OCI-LY1 (cell line): ENCODE measurements around the gene DIAPH3.

Source experiments
- H2AFZ ChIP-seq: fragments of 200-600 bp; sonication (generic), shearing (Covaris generic); 2 replicates; pipeline ENCODE4 v1.6.0; 2014; ENCODE audit warnings: antibody characterized with exemption, mild to moderate bottlenecking, low read length
- H3F3A ChIP-seq: fragments of 200-600 bp; sonication (generic), shearing (Covaris generic); 2 replicates; pipeline ENCODE4 v1.6.0; 2014; ENCODE audit warnings: mild to moderate bottlenecking, antibody characterized with exemption, low read length, moderate library complexity; ENCODE audit not compliant: insufficient read depth
- H3K27ac ChIP-seq: fragments of 200-600 bp; sonication (generic); 2 replicates; pipeline ENCODE4 v1.5.1; 2014; ENCODE audit warnings: low read length, mixed run types, mild to moderate bottlenecking, low read depth; ENCODE audit not compliant: poor library complexity, severe bottlenecking
- H3K27me3 ChIP-seq: fragments of 200-600 bp; sonication (generic); 2 replicates; pipeline ENCODE4 v1.6.0; 2014; ENCODE audit warnings: antibody characterized with exemption, mild to moderate bottlenecking, low read length, moderate library complexity; ENCODE audit not compliant: insufficient read depth
- H3K36me3 ChIP-seq: fragments of 200-600 bp; sonication (generic); 2 replicates; pipeline ENCODE4 v1.6.1; 2014; ENCODE audit warnings: mild to moderate bottlenecking, antibody characterized with exemption, low read length, moderate library complexity, mixed read lengths; ENCODE audit not compliant: insufficient read depth
- H3K4me1 ChIP-seq: fragments of 200-600 bp; sonication (generic); 2 replicates; pipeline ENCODE4 v1.5.1; 2014; ENCODE audit warnings: mild to moderate bottlenecking, low read length, moderate library complexity; ENCODE audit not compliant: insufficient read depth, severe bottlenecking
- H3K4me2 ChIP-seq: fragments of 200-600 bp; sonication (generic), shearing (Covaris generic); 2 replicates; pipeline ENCODE4 v1.6.1; 2014; ENCODE audit warnings: low read length
- H3K4me3 ChIP-seq: fragments of 200-600 bp; sonication (generic); 2 replicates; pipeline ENCODE4 v1.5.1; 2014; ENCODE audit warnings: low read length, low read depth, mild to moderate bottlenecking, mixed read lengths; ENCODE audit not compliant: poor library complexity, severe bottlenecking
- H3K79me2 ChIP-seq: fragments of 200-600 bp; shearing (Covaris generic); 2 replicates; pipeline ENCODE4 v1.6.1; 2016; ENCODE audit warnings: mixed run types, low read length, mixed read lengths; ENCODE audit not compliant: insufficient read depth
- H3K9ac ChIP-seq: fragments of 200-600 bp; sonication (generic), shearing (Covaris generic); 2 replicates; pipeline ENCODE4 v1.6.1; 2014; ENCODE audit warnings: mild to moderate bottlenecking, low read length, mixed read lengths
- H3K9me2 ChIP-seq: fragments of 200-600 bp; sonication (generic), shearing (Covaris generic); 2 replicates; pipeline ENCODE4 v1.6.1; 2014; ENCODE audit warnings: low read depth, mild to moderate bottlenecking, low read length, mixed read lengths
- H3K9me3 ChIP-seq: fragments of 200-600 bp; shearing (Covaris generic); 2 replicates; pipeline ENCODE4 v1.6.1; 2014; ENCODE audit warnings: low read length, mixed read lengths
- H4K20me1 ChIP-seq: fragments of 200-600 bp; sonication (generic), shearing (Covaris generic); 2 replicates; pipeline ENCODE4 v1.6.0; 2016; ENCODE audit warnings: mild to moderate bottlenecking, low read length; ENCODE audit not compliant: insufficient read depth
- EZH2 ChIP-seq: fragments of 200-600 bp; sonication (generic), shearing (Covaris generic); IDR thresholded peaks from 2 replicates; pipeline ENCODE4 v1.8.0; 2017; ENCODE audit warnings: borderline replicate concordance, mixed run types, mild to moderate bottlenecking, antibody characterized with exemption, low read length, moderate library complexity, mixed read lengths
- TF ChIP-seq, protein P1 (sequence below): fragments of 200-600 bp; sonication (generic), shearing (Covaris generic); IDR thresholded peaks from 2 replicates; pipeline ENCODE4 v1.5.1; 2017; ENCODE audit warnings: mild to moderate bottlenecking, antibody characterized with exemption, low read length, moderate library complexity, mixed read lengths

Gene DIAPH3

DNA sequence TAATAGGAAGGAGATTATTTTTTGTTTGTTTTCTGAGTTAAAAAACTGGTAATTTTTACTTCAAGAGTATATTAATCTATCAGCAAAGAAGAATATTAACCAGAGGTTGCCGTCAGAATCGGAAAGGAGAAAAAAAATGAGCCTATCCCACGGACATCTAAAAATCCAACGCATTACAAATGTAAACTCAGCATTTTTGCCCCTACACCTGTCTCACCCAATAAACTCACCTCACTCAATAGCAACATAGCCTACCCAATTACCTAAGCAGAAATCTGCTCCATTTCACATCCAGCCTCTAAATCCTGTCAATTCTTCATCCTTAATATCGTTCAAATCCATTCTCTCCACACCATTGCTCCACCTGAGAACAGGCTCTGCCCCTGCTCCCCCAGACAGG is 10.4 kb upstream of the DIAPH3 start:
- TF ChIP-seq, protein P1, sequence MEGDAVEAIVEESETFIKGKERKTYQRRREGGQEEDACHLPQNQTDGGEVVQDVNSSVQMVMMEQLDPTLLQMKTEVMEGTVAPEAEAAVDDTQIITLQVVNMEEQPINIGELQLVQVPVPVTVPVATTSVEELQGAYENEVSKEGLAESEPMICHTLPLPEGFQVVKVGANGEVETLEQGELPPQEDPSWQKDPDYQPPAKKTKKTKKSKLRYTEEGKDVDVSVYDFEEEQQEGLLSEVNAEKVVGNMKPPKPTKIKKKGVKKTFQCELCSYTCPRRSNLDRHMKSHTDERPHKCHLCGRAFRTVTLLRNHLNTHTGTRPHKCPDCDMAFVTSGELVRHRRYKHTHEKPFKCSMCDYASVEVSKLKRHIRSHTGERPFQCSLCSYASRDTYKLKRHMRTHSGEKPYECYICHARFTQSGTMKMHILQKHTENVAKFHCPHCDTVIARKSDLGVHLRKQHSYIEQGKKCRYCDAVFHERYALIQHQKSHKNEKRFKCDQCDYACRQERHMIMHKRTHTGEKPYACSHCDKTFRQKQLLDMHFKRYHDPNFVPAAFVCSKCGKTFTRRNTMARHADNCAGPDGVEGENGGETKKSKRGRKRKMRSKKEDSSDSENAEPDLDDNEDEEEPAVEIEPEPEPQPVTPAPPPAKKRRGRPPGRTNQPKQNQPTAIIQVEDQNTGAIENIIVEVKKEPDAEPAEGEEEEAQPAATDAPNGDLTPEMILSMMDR, result no peak
- TF ChIP-seq EZH2, result no peak
- no peak overlapping the region for H3K9ac ChIP-seq
- H4K20me1 ChIP-seq, result no peaks in the 10 kb centered on the region
- H3K36me3 ChIP-seq, result no peaks in the 10 kb centered on the region
- H3K27me3 ChIP-seq, result no peaks in the 10 kb centered on the region
- H3K27ac ChIP-seq, result no peak overlapping the region
- H3F3A ChIP-seq, result no peaks in the 10 kb centered on the region
- H3K4me3 ChIP-seq, result no peak overlapping the region
- H3K9me3 ChIP-seq, result no peaks in the 10 kb centered on the region
- H3K79me2 ChIP-seq, result no peaks in the 10 kb centered on the region
- no peak overlapping the region for H3K4me2 ChIP-seq
- H3K9me2 ChIP-seq, result no peaks in the 10 kb centered on the region
- H2AFZ ChIP-seq, result no peak overlapping the region
- H3K4me1 ChIP-seq, result no peaks in the 10 kb centered on the region

DNA sequence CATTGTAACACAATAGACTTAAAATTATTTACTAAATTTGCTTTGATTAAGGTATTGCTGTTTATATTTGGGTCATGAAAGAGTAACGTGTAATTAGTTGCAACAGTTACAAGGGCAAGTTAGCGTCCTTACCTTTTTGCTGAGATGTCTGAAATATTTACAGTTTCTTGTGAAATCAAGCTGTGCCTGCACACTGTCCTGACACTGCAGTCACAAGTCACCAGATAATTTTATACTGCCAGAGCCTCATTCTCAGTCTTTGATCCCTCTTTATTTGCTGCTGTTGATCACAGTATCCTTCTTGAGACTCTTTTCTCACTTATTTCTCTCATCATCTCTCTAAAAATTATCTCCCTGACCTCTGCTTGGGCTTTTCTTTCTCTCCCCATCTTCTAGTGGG is 8.4 kb upstream of the DIAPH3 start:
- Histone ChIP-seq H3K4me1 (no peaks in the 10 kb centered on the region), H3K9me3 (no peaks in the 10 kb centered on the region), H3K27ac (no peak overlapping the region), H4K20me1 (no peaks in the 10 kb centered on the region), H2AFZ (no peak overlapping the region), H3K9ac (no peak overlapping the region), H3K27me3 (no peaks in the 10 kb centered on the region), H3K9me2 (no peaks in the 10 kb centered on the region), H3K79me2 (no peaks in the 10 kb centered on the region), H3F3A (no peaks in the 10 kb centered on the region), H3K4me2 (no peak overlapping the region), H3K36me3 (no peaks in the 10 kb centered on the region), H3K4me3 (no peak overlapping the region)
- no peak for TF ChIP-seq EZH2
- TF ChIP-seq, protein P1, result no peak

DNA sequence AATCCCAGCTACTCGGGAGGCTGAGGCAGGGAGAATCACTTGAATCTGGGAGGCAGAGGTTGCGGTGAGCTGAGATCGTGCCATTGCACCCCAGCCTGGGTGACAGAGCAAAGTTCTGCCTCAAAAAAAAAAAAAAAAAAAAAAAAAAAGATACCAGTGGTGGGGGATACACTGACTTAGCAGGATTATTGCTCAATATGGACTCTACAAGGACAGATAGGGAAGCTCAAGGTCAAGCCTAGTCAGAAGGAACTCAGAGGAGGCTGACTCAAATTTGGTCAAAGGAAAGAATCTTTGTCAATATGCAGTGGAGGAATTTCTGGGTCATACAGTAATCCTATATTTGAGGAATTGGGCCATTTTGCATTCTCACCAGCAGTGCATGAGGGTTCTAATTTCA is 6.7 kb upstream of the DIAPH3 start:
- H3K9me3 ChIP-seq, result no peaks in the 10 kb centered on the region
- peaks cover under 1% of the 10 kb centered on the region for H3K4me1 ChIP-seq
- no peaks in the 10 kb centered on the region for H3K36me3 ChIP-seq
- no peaks in the 10 kb centered on the region for H3K9me2 ChIP-seq
- H2AFZ ChIP-seq, result no peak overlapping the region
- no peak overlapping the region for H3K9ac ChIP-seq
- no peak overlapping the region for H3K4me3 ChIP-seq
- H3K4me2 ChIP-seq, result no peak overlapping the region
- TF ChIP-seq EZH2, result no peak
- TF ChIP-seq, protein P1, result no peak
- H3K79me2 ChIP-seq, result no peaks in the 10 kb centered on the region
- H3K27me3 ChIP-seq, result no peaks in the 10 kb centered on the region
- no peak overlapping the region for H3K27ac ChIP-seq
- no peaks in the 10 kb centered on the region for H4K20me1 ChIP-seq
- 0 out of 2 replicates have a peak, but pooled peaks cover 5% of the 10 kb centered on the region for H3F3A ChIP-seq
